CD4-positive, alpha-beta memory T cell (primary cell): ENCODE data around the gene BRK1. TPM values are rescaled to one million over a fixed set of nuclear protein-coding genes. Genes with fewer than 3 reads are reported as not detected.
"Not testable (repeated sequence)": the region's sequence is repeated elsewhere in the genome, so short reads cannot be mapped to it uniquely, and the experiment has no call there.

ENCODE experiments used
- CTCF ChIA-PET: fragments of 350-600 bp; sonication (Branson Sonifier 250); formaldehyde crosslinking; loops from one replicate; lab custom pipeline; 2021; ENCODE audit warnings: inconsistent platforms; ENCODE audit not compliant: partially characterized antibody; lab: Charles Lee
- POLR2A ChIA-PET: fragments of 350-600 bp; sonication (Branson Sonifier 250); formaldehyde crosslinking; loops from one replicate; lab custom pipeline; 2021; ENCODE audit not compliant: partially characterized antibody; lab: Charles Lee
- DNase-seq, 5 donors: peaks; one replicate each; pipeline versions ENCODE4 v3.0.0 to v3.0.0-alpha.2; 2020 to 2022; ENCODE audit warnings: mixed read lengths in 1 of 5
- H3K27ac ChIP-seq: one replicate; pipeline ENCODE4 v1.7.0; 2013; ENCODE audit warnings: low read depth, low read length
- H3K27me3 ChIP-seq: 2 replicates; pipeline ENCODE4 v1.7.0; 2013; ENCODE audit warnings: mild to moderate bottlenecking, low read length, moderate library complexity; ENCODE audit not compliant: insufficient read depth
- H3K36me3 ChIP-seq: 2 replicates; pipeline ENCODE4 v1.7.0; 2013; ENCODE audit warnings: mild to moderate bottlenecking, low read length, moderate library complexity; ENCODE audit not compliant: insufficient read depth
- H3K4me1 ChIP-seq: 2 replicates; pipeline ENCODE4 v1.7.0; 2013; ENCODE audit warnings: mild to moderate bottlenecking, low read length, moderate library complexity; ENCODE audit not compliant: insufficient read depth
- H3K4me3 ChIP-seq, 2 donors: one replicate each; pipeline ENCODE4 v1.7.0; 2013; ENCODE audit warnings: low read length in 2 of 2, mild to moderate bottlenecking in 1 of 2
- H3K9me3 ChIP-seq, 2 donors: one replicate each; pipeline ENCODE4 v1.7.0; 2013; ENCODE audit warnings: low read length in 2 of 2, control low read depth in 1 of 2; ENCODE audit not compliant: control insufficient read depth in 1 of 2
- H3K27ac Mint-ChIP-seq, 7 donors: one replicate each; pipeline ENCODE4 v1.8.0; 2020 to 2021; ENCODE audit warnings: mixed read lengths in 7 of 7, mild to moderate bottlenecking in 6 of 7, inconsistent platforms in 3 of 7, moderate library complexity in 3 of 7
- H3K27me3 Mint-ChIP-seq, 2 donors: one replicate each; pipeline ENCODE4 v1.8.0; 2020 to 2021; ENCODE audit warnings: mixed read lengths in 2 of 2
- H3K36me3 Mint-ChIP-seq, 2 donors: one replicate each; pipeline ENCODE4 v1.8.0; 2020 to 2021; ENCODE audit warnings: mixed read lengths in 2 of 2, inconsistent platforms in 1 of 2, mild to moderate bottlenecking in 1 of 2
- H3K4me1 Mint-ChIP-seq, 4 donors: one replicate each; pipeline ENCODE4 v1.8.0; 2020 to 2021; ENCODE audit warnings: mixed read lengths in 4 of 4, mild to moderate bottlenecking in 1 of 4
- H3K4me3 Mint-ChIP-seq, 8 donors: one replicate each; pipeline ENCODE4 v1.8.0; 2020 to 2021; ENCODE audit warnings: mixed read lengths in 8 of 8, mild to moderate bottlenecking in 7 of 8, moderate library complexity in 6 of 8, inconsistent platforms in 3 of 8
- H3K9me3 Mint-ChIP-seq, 8 donors: one replicate each; pipeline ENCODE4 v1.8.0; 2020 to 2021; ENCODE audit warnings: mixed read lengths in 8 of 8, mild to moderate bottlenecking in 5 of 8, inconsistent platforms in 3 of 8, moderate library complexity in 1 of 8
- intact Hi-C: fragments of 100-400 bp; cut with micrococcal nuclease; formaldehyde crosslinking; loops from one replicate; pipeline ENCODE4 v1.15.1; 2023
- polyA plus RNA-seq, 2 donors: library from polyadenylated mRNA; unstranded; fragments of 300-500 nt; fragmentation: Illumina TruSeq; gene quantifications; one replicate each; pipeline ENCODE4 v1.2.3, GENCODE V29; 2021
- total RNA-seq, 2 experiments: library from RNA; stranded (reverse); gene quantifications; one replicate each; pipeline ENCODE4 v1.2.3, GENCODE V29; 2021

The BRK1 gene
- total and polyA plus RNA-seq, 4 experiments from 2014 or later: 73.0 to 279 (median 145) TPM

DNA sequence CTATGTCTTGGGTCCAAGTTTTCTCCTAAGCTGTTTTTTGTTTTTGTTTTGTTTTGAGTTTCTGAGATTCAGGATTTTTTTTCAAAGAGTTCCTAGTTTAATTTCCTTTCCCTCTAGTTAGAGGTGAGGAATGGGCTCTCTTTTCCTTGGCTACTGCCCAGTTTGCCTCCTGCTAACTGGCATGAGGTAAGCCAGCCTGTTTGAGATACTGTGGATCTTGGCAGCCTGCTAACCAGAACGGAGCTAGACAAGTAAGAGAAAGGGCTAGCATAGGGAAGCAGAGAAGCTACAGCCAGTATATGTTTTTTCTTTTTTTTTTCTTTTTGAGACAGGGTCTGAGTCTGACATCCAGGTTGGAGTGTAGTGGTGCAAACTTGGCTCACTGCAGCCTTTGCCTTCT is 24.7 kb upstream of the BRK1 start:
- DNase-seq, H3K9me3 ChIP-seq, H3K4me3 ChIP-seq, H3K36me3 ChIP-seq, H3K27me3 Mint-ChIP-seq, H3K4me1 ChIP-seq, H3K4me1 Mint-ChIP-seq, H3K27ac Mint-ChIP-seq, H3K27me3 ChIP-seq, intact Hi-C loops, H3K27ac ChIP-seq, CTCF ChIA-PET, H3K9me3 Mint-ChIP-seq, H3K4me3 Mint-ChIP-seq, POLR2A ChIA-PET: not testable (repeated sequence)
- peaks cover 28% of the 10 kb centered on the region in 2 donors for H3K36me3 Mint-ChIP-seq

DNA sequence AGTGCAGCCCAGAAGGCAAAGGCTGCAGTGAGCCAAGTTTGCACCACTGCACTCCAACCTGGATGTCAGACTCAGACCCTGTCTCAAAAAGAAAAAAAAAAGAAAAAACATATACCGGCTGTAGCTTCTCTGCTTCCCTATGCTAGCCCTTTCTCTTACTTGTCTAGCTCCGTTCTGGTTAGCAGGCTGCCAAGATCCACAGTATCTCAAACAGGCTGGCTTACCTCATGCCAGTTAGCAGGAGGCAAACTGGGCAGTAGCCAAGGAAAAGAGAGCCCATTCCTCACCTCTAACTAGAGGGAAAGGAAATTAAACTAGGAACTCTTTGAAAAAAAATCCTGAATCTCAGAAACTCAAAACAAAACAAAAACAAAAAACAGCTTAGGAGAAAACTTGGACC is 24.1 kb upstream of the BRK1 start:
- H3K27ac Mint-ChIP-seq, H3K4me1 ChIP-seq, H3K27me3 ChIP-seq, H3K36me3 ChIP-seq, H3K4me1 Mint-ChIP-seq, POLR2A ChIA-PET, H3K9me3 ChIP-seq, DNase-seq, H3K9me3 Mint-ChIP-seq, H3K27ac ChIP-seq, CTCF ChIA-PET, H3K27me3 Mint-ChIP-seq, intact Hi-C loops, H3K4me3 ChIP-seq, H3K4me3 Mint-ChIP-seq: not testable (repeated sequence)
- peaks cover 24 to 28% of the 10 kb centered on the region in 2 donors for H3K36me3 Mint-ChIP-seq

DNA sequence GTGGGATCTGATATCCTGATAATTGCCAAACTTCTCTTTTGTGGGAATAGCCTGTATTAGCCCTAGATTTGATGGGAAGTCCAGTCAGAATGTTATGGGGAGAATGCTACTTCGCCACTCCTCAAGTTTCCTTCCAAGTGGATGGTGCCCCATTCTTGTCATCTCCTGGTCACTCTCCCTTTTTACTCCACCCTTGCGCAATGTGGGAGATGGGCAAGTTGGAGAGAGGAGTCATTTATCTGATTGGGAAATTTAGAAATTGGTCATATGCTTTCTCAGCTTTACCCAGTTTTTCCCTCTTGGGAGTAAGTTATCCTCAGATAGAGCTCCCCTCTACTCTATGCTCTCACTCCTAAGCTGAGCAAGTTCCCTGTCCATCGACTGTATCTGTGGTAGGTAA is 21.8 kb upstream of the BRK1 start:
- Mint-ChIP-seq H3K4me1 (no peaks in the 10 kb centered on the region), H3K27ac (no peak overlapping the region), H3K36me3 (peaks cover 19 to 24% of the 10 kb centered on the region in 2 donors), H3K27me3 (no peaks in the 10 kb centered on the region), H3K9me3 (no peaks in the 10 kb centered on the region), H3K4me3 (no peak overlapping the region)
- CTCF ChIA-PET: no interaction called here
- Histone ChIP-seq H3K27me3 (no peaks in the 10 kb centered on the region), H3K36me3 (peaks cover 5% of the 10 kb centered on the region), H3K4me1 (no peaks in the 10 kb centered on the region), H3K27ac (no peak overlapping the region), H3K4me3 (no peak overlapping the region), H3K9me3 (no peaks in the 10 kb centered on the region)
- POLR2A ChIA-PET: no interaction called here
- no peak for DNase-seq
- intact Hi-C loops: no loop called here

DNA sequence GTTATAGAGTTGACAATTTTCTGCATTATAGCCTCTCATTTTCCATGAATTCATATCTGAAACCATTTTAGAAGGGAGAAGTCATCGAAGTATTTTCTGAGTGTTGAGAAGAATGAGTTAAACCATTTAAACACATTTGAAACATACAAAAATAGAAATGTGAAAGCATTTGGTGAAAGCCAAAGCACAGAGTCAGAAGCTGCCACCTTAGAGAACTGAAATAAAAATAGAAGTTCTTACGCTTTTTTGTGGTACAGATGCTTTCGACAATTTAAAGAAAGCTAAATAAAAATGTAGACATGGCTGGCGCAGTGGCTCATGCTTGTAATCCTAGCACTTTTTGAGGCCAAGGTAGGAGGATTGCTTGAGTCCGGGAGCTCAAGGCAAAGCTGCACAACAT is 16.4 kb upstream of the BRK1 start:
- no peaks in the 10 kb centered on the region for H3K36me3 ChIP-seq
- POLR2A ChIA-PET: no interaction called here
- no peak for DNase-seq
- intact Hi-C loops: no loop called here
- no peaks in the 10 kb centered on the region for H3K27me3 Mint-ChIP-seq
- no peaks in the 10 kb centered on the region for H3K4me1 Mint-ChIP-seq
- no peak overlapping the region for H3K4me3 Mint-ChIP-seq
- CTCF ChIA-PET: no interaction called here
- no peak overlapping the region for H3K27ac ChIP-seq
- peaks cover 0 to 5% of the 10 kb centered on the region in 2 donors for H3K36me3 Mint-ChIP-seq
- no peaks in the 10 kb centered on the region for H3K9me3 Mint-ChIP-seq
- no peaks in the 10 kb centered on the region for H3K9me3 ChIP-seq
- H3K27me3 ChIP-seq: no peaks in the 10 kb centered on the region
- no peaks in the 10 kb centered on the region for H3K4me1 ChIP-seq
- no peak overlapping the region for H3K4me3 ChIP-seq
- no peak overlapping the region for H3K27ac Mint-ChIP-seq

DNA sequence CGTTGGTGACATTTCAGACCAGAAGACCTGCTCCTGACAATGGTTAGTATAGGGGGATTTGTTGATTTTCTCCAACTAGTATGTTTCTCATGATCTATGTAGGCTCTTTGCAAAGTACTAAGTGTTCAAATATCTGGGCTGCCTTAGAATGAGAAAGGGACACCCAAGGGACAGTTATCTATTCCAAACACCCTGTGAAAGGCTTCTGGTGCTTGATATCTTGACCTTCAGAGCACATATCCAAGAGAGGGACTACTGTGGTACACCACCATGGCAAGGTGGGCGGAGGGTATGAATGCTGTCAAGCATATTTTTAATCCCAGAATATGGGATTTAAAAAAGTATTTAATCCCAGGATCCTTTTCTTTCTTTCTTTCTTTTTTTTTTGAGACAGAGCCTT is 8.6 kb upstream of the BRK1 start:
- H3K4me1 ChIP-seq: no peaks in the 10 kb centered on the region
- no peaks in the 10 kb centered on the region for H3K27me3 ChIP-seq
- H3K36me3 ChIP-seq: no peaks in the 10 kb centered on the region
- H3K27ac ChIP-seq: no peak overlapping the region
- H3K36me3 Mint-ChIP-seq: no peaks in the 10 kb centered on the region
- H3K27ac Mint-ChIP-seq: no peak overlapping the region
- ChIA-PET POLR2A (no interaction called here), CTCF (no interaction called here)
- H3K4me1 Mint-ChIP-seq: peaks cover 0 to 1% (median 0%) of the 10 kb centered on the region in 4 donors
- no peaks in the 10 kb centered on the region for H3K9me3 Mint-ChIP-seq
- intact Hi-C loops: no loop called here
- DNase-seq: no peak
- no peaks in the 10 kb centered on the region for H3K9me3 ChIP-seq
- peaks cover 1 to 2% of the 10 kb centered on the region in 2 donors for H3K27me3 Mint-ChIP-seq
- H3K4me3 Mint-ChIP-seq: no peak overlapping the region
- H3K4me3 ChIP-seq: no peak overlapping the region

DNA sequence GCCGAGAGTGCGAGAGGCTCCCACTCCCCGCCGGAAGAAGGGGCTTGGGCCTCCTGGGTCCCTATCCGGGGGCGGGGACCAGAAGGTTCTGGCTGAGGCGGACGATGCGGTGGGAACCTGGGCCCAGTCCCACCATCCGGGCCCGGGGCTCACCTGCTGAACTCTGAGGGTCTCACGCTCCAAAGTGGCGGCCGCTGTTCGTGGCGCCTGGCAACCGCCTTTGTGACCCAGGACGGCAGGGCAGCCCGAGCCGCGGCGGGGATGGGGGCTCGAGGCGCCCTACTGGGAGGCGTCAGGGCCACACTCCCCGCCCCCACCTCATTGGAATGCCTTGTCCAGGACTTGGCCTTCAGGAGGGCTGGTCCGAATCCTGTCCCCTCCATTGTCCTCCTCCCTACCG is 7.4 kb upstream of the BRK1 start, which contains the start of gene FANCD2OS:
FANCD2OS (minus strand) TSS at position 165 of the 400 bp plus-strand sequence. CDS start 3,481 bp downstream, outside the sequence.
- DNase-seq: no peak

DNA sequence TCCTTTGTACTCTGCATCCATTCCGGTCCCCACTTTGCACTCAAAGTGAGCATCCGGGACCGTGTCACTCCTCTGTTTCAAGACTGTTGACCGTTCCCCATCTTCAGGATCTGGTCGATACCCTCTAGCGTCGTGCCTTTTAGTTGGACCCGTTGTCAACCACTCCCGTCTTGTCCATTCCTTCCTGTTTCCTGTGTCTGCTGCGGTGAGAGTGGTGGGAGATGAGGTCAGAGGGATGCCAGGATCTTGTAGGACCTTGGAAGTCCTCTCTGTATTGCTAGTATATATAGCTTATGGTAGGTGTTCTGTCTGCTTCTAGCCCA is 624 bp downstream of the BRK1 start:
- intact Hi-C loops: no loop called here
- DNase-seq: no peak
- Mint-ChIP-seq H3K4me3 (peak overlapping the region; percentile 95 to 100 (median 99)), H3K27me3 (peaks cover 0 to 1% of the 10 kb centered on the region in 2 donors), H3K36me3 (peaks cover 0 to 27% of the 10 kb centered on the region in 2 donors), H3K4me1 (peaks cover 25 to 58% (median 35%) of the 10 kb centered on the region in 4 donors), H3K27ac (peak overlapping the region; percentile 96 to 100 (median 98)), H3K9me3 (no peaks in the 10 kb centered on the region)
- ChIA-PET POLR2A (interaction anchor here (0.9 to 2.0 kb wide), 7 partner anchors 25 to 183 kb away, joined by 3 to 9 read pairs (median 3); partner anchors contain the start of genes CRELD1 and VHL), CTCF (interaction anchor here (1.2 to 1.5 kb wide), 2 partner anchors 18 to 168 kb away, joined by 3 to 4 read pairs; no protein-coding TSS in a partner anchor)
- Histone ChIP-seq H3K27ac (peak overlapping the region; percentile 84), H3K4me3 (peak overlapping the region; percentile 89 to 98), H3K9me3 (no peaks in the 10 kb centered on the region), H3K4me1 (peaks cover 39% of the 10 kb centered on the region), H3K36me3 (peaks cover 15% of the 10 kb centered on the region), H3K27me3 (no peaks in the 10 kb centered on the region)

More for the DNA sequence above, 7.4 kb upstream of the BRK1 start, which contains the start of gene FANCD2OS:
- Histone ChIP-seq H3K36me3 (no peaks in the 10 kb centered on the region), H3K27me3 (no peaks in the 10 kb centered on the region), H3K4me3 (no peak within 1 kb of the TSS), H3K4me1 (no peaks in the 10 kb centered on the region), H3K27ac (no peak within 1 kb of the TSS), H3K9me3 (no peaks in the 10 kb centered on the region)
- intact Hi-C loops: no loop called here
- H3K4me1 Mint-ChIP-seq: peaks cover 0 to 1% (median 0%) of the 10 kb centered on the region in 4 donors
- no peak within 1 kb of the TSS for H3K4me3 Mint-ChIP-seq
- H3K27ac Mint-ChIP-seq: no peak within 1 kb of the TSS
- no peaks in the 10 kb centered on the region for H3K36me3 Mint-ChIP-seq
- POLR2A ChIA-PET: no interaction called here
- H3K27me3 Mint-ChIP-seq: peaks cover 1 to 2% of the 10 kb centered on the region in 2 donors
- CTCF ChIA-PET: no interaction called here
- no peaks in the 10 kb centered on the region for H3K9me3 Mint-ChIP-seq
